Cardiac septum (tissue), 1 donor: Measurements from ENCODE around the gene SPATA33. TPM values are rescaled to one million over a fixed set of nuclear protein-coding genes. Genes with fewer than 3 reads are reported as not detected.
"Not testable (repeated sequence)": the region's sequence is repeated elsewhere in the genome, so short reads cannot be mapped to it uniquely, and the experiment has no call there.

Experiments used
- DNase-seq: peaks from one replicate; pipeline ENCODE4 v3.0.0-alpha.2; 2020; ENCODE audit warnings: low spot score
- intact Hi-C: fragments of 100-400 bp; cut with DNase I; formaldehyde crosslinking; loops from one replicate; pipeline ENCODE4 v1.14.0; 2022
- total RNA-seq: library from RNA; stranded (reverse); fragmentation: NEBNext Ultra II Directional; extraction: Animal tissue kit (Norgen Biotek cat#: 25700); gene quantifications from one replicate; pipeline ENCODE4 v1.2.1, GENCODE V29; 2021
- donor health status: DM: no; HTN: no; CAD: no.

The SPATA33 gene
- total RNA-seq, 1 donor from 2014 or later: 4.3 TPM

DNA sequence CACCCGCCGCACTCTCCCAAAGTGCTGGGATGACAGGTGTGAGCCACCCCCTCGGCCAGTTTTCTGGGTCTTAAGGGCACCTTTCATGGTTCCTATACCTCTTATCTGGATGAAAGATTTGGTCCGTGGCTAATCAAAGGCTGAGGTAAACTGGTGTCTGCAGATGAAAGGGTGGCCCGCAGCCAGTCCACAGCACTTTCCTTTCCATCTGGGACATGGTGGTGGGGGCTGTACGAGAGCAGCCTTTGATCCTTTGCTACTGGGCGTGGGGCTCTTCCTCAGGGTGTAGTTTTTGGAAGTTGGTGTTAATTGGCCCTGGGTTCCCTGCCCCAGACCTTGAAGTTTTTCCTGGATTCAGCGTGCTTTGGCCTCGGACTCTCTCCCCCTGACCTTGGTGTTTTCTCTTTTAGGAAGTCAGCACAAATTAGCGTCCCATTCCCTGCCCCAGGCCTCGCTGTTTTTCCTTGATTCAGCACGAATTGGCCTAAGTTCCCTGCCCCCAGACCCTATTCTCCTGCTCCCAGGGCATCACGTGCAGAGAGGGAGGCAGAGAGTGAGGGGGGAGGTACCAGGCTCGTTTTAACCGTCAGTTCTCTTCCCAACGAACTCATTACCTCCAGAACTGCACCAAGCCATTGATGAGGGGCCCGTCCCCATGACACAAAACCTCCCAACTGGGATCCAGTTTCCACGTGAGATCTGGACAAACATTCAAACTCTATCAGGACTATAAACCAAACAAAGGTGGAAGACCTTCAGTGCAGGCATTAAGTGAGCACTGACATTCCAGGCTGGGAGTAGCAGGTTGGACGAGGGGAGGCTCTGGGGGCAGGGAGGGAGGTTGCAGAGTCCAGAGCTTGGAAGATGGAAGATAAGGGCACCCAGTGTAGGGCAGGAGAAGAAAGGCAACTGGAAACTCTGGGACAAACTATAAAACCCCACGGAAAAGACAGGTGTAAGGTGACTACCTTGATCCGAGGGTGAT, 32.6 kb upstream of the SPATA33 start:
- intact Hi-C loops: no loop called here
- DNase-seq: no peak

DNA sequence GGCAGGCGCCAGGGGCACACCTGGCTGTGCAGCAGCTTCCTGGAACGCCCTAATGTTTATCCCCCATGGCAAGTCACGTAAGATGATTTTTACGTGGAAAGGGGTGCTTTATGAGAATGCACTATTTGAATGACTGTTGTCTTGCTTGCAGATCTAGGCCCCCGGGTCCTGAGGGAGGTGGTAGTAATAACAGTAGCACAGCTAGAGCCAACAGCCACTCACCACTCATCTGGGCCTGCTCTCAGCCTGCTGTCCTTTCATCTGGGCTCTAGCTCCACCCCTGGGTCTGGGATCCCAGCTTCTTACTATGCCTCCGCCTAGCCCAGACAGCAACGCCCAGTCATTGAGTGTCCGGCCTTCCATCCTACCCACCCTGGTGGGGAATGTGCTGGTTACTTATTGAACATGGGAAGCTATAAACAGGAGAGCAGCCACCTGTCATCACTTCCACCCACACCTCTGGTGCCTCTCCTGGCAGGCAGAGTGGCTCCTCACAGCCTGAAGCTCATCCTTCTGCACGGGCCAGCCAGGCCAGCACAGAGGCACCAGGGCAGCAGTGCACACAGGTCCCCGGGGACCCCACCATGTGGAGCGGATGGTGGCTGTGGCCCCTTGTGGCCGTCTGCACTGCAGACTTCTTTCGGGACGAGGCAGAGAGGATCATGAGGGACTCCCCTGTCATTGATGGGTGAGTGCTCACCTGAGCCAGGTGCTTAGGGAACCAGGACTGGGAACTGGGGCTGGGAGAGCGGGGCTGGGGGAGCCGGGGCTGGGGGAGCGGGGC, 27.6 kb upstream of the SPATA33 start:
- no peak for DNase-seq
- intact Hi-C loops: no loop called here

DNA sequence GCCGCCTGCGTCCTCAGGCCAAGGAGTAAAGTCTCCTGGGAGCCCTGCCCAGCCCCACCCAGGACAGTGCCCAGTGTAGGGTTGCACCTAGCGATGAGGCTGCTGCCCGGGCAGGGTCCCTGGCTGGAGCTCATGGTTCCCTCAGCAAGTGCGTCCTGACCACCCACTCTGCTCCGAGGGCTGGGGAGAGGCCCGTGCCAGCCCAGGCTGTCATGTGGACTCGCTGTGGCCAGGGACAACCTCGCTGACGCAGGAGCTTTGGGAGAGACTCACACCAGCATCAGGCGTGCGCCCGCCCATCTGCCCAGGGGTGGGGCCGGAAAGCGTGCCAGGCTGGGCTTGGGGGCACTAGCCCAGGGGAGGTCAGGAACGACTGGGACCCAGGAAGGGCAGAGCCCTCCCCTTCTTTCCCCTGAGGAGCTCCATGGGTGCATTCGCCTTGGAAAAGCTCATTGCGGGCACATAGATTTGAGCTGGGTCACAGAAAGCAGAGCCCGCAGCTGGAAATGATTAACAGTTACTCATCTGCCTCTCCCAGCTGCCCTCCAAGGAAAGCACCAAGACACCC, 24.5 kb upstream of the SPATA33 start:
- intact Hi-C loops: no loop called here

DNA sequence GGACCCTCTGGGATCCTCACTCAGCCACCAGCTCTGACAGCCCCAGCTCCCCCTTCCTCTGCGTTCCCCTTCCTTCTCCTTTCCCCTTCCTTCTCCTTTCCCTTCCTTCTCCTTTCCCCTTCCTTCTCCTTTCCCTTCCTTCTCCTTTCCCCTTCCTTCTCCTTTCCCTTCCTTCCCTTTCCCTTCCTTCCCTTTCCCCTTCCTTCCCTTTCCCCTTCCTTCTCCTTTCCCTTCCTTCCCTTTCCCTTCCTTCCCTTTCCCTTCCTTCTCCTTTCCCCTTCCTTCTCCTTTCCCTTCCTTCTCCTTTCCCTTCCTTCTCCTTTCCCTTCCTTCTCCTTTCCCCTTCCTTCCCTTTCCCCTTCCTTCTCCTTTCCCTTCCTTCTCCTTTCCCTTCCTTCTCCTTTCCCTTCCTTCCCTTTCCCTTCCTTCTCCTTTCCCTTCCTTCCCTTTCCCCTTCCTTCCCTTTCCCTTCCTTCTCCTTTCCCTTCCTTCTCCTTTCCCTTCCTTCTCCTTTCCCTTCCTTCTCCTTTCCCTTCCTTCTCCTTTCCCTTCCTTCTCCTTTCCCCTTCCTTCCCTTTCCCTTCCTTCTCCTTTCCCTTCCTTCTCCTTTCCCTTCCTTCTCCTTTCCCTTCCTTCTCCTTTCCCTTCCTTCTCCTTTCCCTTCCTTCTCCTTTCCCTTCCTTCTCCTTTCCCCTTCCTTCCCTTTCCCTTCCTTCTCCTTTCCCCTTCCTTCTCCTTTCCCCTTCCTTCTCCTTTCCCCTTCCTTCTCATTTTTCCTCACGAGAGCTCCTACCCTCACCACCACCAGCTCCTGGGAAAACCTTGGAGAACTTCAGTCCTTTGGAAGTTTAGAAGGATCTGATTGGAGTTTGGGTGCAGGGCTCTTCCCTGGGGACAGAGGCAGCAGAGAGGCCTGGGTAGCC, 22.9 kb upstream of the SPATA33 start:
- DNase-seq, intact Hi-C loops: not testable (repeated sequence)

More for the DNA sequence above, 24.5 kb upstream of the SPATA33 start:
- no peak for DNase-seq

DNA sequence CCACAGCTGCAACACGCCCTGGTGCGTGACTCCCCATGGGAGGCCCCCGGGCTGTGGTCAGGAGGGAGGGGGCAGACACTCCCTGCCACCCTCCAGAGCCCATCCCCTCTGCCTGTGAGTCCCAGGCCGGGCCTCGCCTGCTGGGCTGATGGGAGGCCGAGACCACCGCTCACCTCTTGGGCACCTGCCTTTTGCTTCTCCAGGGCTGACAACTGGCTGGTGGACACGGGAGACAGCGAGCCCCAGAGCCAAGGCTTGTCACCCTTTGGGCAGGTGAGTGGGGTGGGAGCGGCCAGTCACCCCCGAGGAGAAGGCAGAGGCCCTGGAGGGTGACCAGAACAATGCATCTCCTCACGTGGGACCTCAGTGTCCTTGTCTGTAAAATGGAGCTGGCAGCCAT, 21.0 kb upstream of the SPATA33 start:
- intact Hi-C loops: no loop called here

DNA sequence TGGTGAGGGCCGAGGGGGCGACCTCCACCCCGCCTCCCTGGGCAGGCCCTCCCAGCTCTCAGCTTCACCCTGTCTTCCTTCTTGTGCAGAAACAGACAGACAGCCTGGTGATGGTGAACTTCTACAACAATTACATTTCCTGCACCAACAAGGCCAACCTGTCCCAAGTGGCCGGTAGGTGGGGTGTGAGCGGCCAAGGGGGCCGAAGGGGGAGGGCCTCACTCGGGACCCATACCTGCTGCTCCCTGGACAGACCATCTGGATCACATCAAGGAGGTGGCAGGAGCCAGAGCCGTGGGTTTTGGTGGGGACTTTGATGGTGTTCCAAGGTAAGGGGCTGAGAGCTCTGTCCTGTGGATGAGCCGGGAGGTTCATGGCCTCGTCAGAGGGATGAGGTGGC, 20.3 kb upstream of the SPATA33 start:
- no peak for DNase-seq
- intact Hi-C loops: no loop called here

More for the DNA sequence above, 21.0 kb upstream of the SPATA33 start:
- no peak for DNase-seq

DNA sequence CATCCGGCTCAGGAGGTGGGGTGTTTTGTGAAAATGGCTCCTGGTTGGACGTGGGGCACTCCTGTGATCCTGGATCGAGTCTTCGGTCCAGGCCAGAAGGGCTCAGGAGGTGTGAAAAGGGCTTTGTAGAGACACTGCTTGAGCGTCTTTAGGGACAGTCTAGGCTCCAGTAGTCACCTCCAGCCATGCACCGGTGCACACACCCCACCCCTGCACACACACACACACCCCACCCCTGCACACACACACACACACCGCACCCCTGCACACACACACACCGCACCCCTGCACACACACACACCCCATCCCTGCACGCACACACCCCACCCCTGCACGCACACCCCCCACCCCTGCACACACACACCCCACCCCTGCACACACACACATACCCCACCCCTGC, 19.2 kb upstream of the SPATA33 start:
- no peak for DNase-seq
- intact Hi-C loops: no loop called here

DNA sequence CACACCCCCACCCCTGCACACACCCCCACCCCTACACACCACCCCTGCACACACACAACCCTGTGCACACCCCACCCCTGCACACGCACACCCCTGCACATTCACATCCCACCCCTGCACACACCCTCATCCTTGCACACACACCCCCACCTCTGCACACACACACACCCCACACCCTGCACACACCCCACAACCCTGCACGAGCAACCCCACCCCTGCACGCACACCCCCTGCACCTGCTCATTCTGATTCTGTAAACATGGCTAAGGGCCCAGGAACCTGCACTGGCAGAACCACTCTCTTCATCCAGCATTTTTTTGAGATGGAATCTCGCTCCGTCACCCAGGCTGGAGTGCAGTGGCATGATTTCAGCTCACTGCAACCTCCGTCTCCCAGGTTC, 18.3 kb upstream of the SPATA33 start:
- intact Hi-C loops: no loop called here
- no peak for DNase-seq

DNA sequence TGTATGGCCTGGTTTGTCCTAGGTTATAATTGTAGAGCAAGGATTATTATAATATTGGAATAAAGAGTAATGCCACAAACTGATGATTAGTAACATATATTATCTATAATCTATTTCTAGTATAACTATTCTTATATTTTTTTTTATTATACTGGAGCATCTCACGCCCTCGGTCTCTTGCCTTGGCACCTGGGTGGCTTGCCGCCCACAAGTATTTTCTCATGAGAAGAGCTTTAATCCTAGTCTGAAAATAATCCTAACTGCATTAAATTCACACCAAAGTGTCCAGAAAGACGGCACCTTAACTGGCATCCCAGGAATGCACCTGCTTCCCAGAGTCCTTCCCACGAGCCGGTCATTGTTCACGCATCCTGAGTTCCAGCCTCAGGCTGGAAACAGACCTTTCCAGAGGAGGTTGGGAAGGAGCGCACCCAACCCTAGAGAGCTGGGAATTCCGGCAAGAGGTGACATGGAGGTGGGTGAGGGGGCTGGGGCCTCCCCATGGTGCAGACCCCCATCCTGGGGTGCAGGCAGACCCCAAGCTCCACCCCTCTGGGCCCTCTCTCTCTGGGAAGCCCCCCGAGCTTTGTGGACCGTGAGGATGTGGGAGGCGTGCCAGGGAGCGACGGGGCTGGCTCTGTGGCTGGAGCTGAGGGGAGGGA, 16.0 kb upstream of the SPATA33 start:
- no peak for DNase-seq
- intact Hi-C loops: no loop called here

DNA sequence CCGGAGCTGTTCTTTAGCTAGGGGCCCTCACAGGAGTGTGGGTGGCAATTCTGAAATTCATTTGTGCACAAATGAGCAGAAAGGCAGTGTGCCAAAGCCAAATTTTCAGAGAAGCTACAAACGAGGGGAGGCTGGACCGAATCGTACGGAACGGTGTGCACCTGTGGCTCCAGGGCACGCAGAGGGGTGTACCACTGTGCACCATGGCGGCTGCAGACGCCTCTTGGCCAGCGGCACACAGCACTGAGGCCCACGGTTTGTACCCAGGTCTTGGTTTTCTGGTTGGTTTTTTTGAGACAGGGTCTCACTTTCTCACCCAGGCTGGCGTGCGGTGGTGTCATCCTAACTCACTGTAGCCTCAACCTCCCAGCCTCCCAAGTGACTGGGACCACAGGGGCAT, 15.1 kb upstream of the SPATA33 start:
- DNase-seq: no peak
- intact Hi-C loops: no loop called here

DNA sequence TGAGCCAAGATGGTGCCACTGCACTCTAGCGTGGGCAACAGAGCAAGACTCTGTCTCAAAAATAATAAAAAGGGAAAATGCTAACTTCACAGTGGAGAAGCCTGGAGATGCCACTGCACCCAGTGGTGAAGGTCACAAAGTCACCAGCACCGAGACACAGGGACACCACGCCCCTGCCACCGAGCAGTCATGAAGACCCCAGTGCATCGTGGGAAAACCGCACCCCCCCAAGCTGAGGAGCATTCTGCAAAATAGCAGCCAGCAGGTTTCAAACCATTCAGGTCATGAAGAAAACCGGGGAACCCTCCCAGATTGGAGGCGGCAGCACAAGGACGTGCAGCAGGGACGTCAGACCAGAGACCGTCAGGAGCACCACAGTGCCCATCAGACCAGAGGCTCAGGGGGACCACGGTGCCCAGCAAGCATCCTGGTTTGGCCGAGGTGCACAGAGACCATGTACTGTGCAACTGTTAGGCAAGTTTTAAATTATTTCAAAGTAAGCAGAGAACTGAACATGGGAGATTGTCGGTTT, 13.8 kb upstream of the SPATA33 start:
- intact Hi-C loops: no loop called here
- DNase-seq: no peak

DNA sequence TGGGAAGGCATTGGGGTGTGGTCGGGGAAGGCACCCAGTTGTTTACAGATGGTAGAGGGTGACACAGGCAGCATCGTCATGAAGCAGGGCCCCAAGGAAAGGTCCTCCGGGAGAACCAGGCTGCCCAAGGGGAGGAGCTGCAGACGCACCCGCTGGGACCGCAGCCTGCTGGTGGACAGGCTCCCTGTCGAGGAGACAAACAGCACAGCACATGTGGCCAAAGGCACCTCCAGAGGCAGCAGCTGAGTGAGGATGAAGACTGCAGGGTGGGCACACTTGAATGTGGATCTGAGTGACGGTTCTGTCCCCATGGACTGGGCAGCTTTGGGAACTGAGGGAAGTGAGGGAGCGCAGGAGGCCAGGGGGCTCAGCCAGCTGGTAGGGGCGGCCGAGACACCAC, 12.5 kb upstream of the SPATA33 start:
- DNase-seq: no peak
- intact Hi-C loops: no loop called here

DNA sequence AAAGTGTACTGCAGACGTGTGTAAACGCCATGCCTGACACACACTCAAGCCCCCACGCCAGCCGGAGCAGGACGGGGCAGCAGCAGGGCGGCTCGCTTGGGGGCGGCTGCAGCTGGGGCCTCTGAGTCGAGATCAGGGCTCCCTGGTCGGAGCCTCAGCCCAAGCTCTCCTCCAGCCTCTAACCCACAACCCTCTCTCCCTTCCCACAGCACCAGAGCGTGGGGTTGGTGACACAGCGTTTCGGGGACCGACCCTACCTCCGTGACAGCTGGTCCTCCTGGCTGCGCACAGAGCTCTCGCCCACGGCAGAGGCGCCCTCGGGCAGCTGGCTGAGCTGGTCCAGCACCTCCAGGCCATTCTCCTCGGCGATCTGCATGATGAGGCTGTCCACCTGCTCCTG, 11.4 kb upstream of the SPATA33 start:
- DNase-seq: no peak
- intact Hi-C loops: no loop called here

DNA sequence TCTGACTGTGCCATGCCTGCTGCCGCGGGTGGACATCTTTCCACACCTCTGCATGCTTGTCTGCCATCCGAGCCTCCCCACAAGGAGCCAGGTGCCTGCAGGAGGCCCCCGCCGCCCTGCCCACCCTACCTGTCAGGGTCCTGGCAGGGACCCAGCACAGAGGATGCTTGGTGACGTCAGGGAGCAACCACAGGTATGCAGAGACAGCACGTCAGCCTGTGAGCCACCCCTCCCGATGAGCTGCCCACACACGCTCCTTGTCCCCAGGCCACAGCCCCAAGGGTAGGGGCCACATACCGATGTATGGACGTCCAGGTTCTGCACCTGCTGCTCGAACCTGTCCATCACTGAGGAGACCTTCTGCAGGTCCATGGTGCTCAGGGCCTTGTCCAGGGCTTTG, 10.7 kb upstream of the SPATA33 start:
- DNase-seq: no peak
- intact Hi-C loops: no loop called here

DNA sequence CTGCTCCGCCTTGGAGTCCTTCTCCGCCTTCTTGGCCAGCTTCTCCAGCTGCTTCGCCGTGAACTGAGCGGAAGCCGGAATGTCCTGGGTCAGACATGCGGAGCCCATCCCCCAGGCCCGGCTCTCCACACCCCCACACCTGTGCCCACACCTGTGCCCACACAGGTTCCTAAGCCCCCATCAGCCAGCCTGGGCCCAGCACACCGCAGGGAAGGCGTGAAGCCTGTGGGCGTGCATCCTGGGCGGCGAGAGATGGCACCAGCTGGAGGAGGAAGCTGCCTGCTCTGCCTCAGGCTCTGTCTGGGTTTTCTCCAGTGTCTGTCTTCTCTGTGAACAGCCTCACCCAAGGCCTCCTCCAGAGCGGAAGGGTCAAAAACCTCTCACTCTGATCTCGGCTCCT, 6.1 kb upstream of the SPATA33 start:
- intact Hi-C loops: no loop called here
- DNase-seq: no peak

DNA sequence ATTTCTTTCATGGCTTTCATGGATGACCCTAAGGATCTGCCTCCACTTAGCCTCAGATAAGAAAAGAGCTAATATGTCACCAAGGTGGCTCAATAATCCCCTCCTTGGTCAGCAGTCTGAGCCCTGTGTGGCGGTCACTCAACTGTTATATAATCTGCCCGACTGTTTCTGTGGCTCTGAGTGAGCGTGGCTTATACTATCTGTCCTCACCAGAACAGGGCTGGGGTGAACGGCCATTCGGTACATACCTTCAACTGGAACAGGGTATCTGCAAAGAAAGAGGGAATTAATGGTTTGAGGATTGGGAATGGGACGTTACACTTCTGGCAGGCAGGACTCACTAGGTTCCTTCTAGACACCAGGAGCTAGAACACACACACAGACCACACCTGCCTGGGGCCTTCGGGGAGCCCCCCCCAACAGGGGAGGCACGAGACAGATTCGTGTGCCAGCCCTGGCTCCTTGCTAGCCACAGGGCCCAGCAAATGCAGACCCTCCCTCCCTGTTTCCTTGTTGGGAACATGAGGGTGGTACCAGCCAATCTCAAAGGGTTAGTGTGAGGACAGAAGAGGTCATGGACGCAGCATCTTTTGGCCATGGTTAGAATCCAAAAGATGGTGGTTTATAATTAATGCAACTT, 3.9 kb upstream of the SPATA33 start:
- DNase-seq: no peak
- intact Hi-C loops: no loop called here

DNA sequence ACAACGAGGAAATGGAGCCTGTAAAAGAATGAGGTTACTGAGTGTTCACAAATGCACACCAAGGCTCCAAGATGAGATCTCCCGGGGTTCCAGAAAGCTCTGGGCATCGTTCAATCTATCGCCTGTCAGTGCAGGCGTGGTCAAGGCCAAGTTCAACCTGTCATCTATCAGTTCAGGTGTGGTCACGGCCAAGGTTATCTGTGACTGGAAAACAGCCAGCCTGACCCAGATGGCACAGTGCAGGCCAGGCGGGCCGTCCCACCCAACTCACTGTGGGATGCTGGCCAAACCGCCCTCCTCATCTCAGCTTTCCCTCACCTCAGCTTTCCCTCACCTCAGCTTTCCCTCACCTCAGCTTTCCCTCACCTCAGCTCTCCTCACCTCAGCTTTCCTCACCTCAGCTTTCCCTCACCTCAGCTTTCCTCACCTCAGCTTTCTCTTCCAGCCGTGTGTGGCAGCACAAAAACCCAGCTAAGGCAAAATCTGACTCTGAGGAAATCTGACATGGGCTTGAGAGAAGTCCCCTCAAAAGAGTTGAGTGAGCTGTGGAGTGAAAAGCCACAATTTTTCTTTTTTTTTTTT, 2.5 kb upstream of the SPATA33 start:
- intact Hi-C loops: no loop called here
- no peak for DNase-seq
